Cardiac septum (tissue), 1 donor: Measurements from ENCODE around the gene PPP1R9B. TPM values are rescaled to one million over a fixed set of nuclear protein-coding genes. Genes with fewer than 3 reads are reported as not detected.

ENCODE experiments used
- DNase-seq: peaks from one replicate; pipeline ENCODE4 v3.0.0-alpha.2; 2020; ENCODE audit warnings: low spot score
- intact Hi-C: fragments of 100-400 bp; cut with DNase I; formaldehyde crosslinking; loops from one replicate; pipeline ENCODE4 v1.14.0; 2022
- total RNA-seq: library from RNA; stranded (reverse); fragmentation: NEBNext Ultra II Directional; extraction: Animal tissue kit (Norgen Biotek cat#: 25700); gene quantifications from one replicate; pipeline ENCODE4 v1.2.1, GENCODE V29; 2021
- donor health status: DM: no; HTN: no; CAD: no.

The PPP1R9B gene
- total RNA-seq, 1 donor from 2014 or later = 46.1 TPM

- intact Hi-C loops = no loop called here
- DNase-seq = no peak
Observed at GRCh38 chr17:50188531-50188920, 38.0 kb upstream of the PPP1R9B start.

GRCh38 chr17:50187751-50188530, 37.5 kb upstream of the PPP1R9B start:
- intact Hi-C loops = no loop called here
- no peak for DNase-seq

GRCh38 chr17:50187394-50187725, 36.9 kb upstream of the PPP1R9B start:
- DNase-seq = no peak
- intact Hi-C loops = no loop called here

- intact Hi-C loops = no loop called here
- DNase-seq = no peak
Observed at GRCh38 chr17:50186661-50187393, 36.4 kb upstream of the PPP1R9B start.

GRCh38 chr17:50185631-50186471, 35.4 kb upstream of the PPP1R9B start:
- no peak for DNase-seq
- intact Hi-C loops = no loop called here

GRCh38 chr17:50184611-50185398, 34.3 kb upstream of the PPP1R9B start:
- intact Hi-C loops = no loop called here

GRCh38 chr17:50184064-50184463, 33.6 kb upstream of the PPP1R9B start:
- no peak for DNase-seq
- intact Hi-C loops = no loop called here

More at GRCh38 chr17:50184611-50185398, 34.3 kb upstream of the PPP1R9B start:
- DNase-seq = no peak

- DNase-seq = no peak
- intact Hi-C loops = no loop called here
Observed at GRCh38 chr17:50183421-50183994, 33.0 kb upstream of the PPP1R9B start.

GRCh38 chr17:50182783-50183420, 32.4 kb upstream of the PPP1R9B start:
- intact Hi-C loops = no loop called here
- DNase-seq = no peak

GRCh38 chr17:50181591-50182560, 31.4 kb upstream of the PPP1R9B start:
- no peak for DNase-seq
- intact Hi-C loops = no loop called here

GRCh38 chr17:50181144-50181543, 30.7 kb upstream of the PPP1R9B start:
- intact Hi-C loops = no loop called here
- DNase-seq = no peak

GRCh38 chr17:50180620-50181019, 30.1 kb upstream of the PPP1R9B start:
- intact Hi-C loops = no loop called here
- no peak for DNase-seq

- intact Hi-C loops = no loop called here
- DNase-seq = no peak
Observed at GRCh38 chr17:50180111-50180510, 29.6 kb upstream of the PPP1R9B start.

GRCh38 chr17:50177983-50178834, 27.7 kb upstream of the PPP1R9B start:
- intact Hi-C loops = no loop called here
- peak; percentile 93 for DNase-seq

GRCh38 chr17:50177476-50177875, 27.0 kb upstream of the PPP1R9B start:
- intact Hi-C loops = no loop called here
- DNase-seq = no peak

GRCh38 chr17:50176559-50177357, 26.3 kb upstream of the PPP1R9B start:
- intact Hi-C loops = no loop called here
- DNase-seq = no peak
